SHP77 (cell line): Measurements from ENCODE around the gene ZSCAN21.
"Not testable (repeated sequence)": the region's sequence is repeated elsewhere in the genome, so short reads cannot be mapped to it uniquely, and the experiment has no call there.

Experiments
- DNase-seq, 2 experiments: peaks; one replicate each; lab custom pipeline; 2025; lab: John Stamatoyannopoulos, UW

ZSCAN21 gene

GRCh38 chr7:100049441-100050291, at the start of gene ZSCAN21:
ZSCAN21 (plus strand) TSS chr7:100049774; CDS start chr7:100057007, 7,233 bp downstream.
- peak; percentile 43 to 65 for DNase-seq

- DNase-seq = no peak
These were observed 49.3 kb upstream of the ZSCAN21 start for GRCh38 chr7:100000239-100000638.

GRCh38 chr7:100003711-100004661, 45.6 kb upstream of the ZSCAN21 start:
- DNase-seq = peak; percentile 92 to 95

- no peak for DNase-seq
These were observed 41.7 kb upstream of the ZSCAN21 start for GRCh38 chr7:100007887-100008286.

GRCh38 chr7:100008525-100008924, 41.0 kb upstream of the ZSCAN21 start:
- no peak for DNase-seq

GRCh38 chr7:100009952-100010351, 39.6 kb upstream of the ZSCAN21 start:
- DNase-seq = not testable (repeated sequence)

GRCh38 chr7:100010901-100011300, 38.7 kb upstream of the ZSCAN21 start:
- DNase-seq = no peak

GRCh38 chr7:100011516-100011915, 38.1 kb upstream of the ZSCAN21 start:
- no peak for DNase-seq

GRCh38 chr7:100012385-100013327, 36.9 kb upstream of the ZSCAN21 start:
- not testable (repeated sequence) for DNase-seq

- DNase-seq = no peak
These were observed 36.3 kb upstream of the ZSCAN21 start for GRCh38 chr7:100013328-100013676.

GRCh38 chr7:100015232-100016214, 34.1 kb upstream of the ZSCAN21 start, which contains the start of gene ZKSCAN1:
ZKSCAN1 (plus strand) TSS chr7:100015596; CDS start chr7:100023507, 7,911 bp downstream.
- peak; percentile 85 to 90 for DNase-seq

- DNase-seq = no peak
These were observed 33.2 kb upstream of the ZSCAN21 start for GRCh38 chr7:100016215-100016901.

GRCh38 chr7:100017300-100017699, 32.3 kb upstream of the ZSCAN21 start:
- DNase-seq = no peak

- no peak for DNase-seq
These were observed 31.7 kb upstream of the ZSCAN21 start for GRCh38 chr7:100017875-100018274.

- no peak for DNase-seq
These were observed 29.7 kb upstream of the ZSCAN21 start for GRCh38 chr7:100019908-100020307.

GRCh38 chr7:100021297-100021696, 28.3 kb upstream of the ZSCAN21 start:
- DNase-seq = no peak

GRCh38 chr7:100022621-100023020, 27.0 kb upstream of the ZSCAN21 start:
- no peak for DNase-seq

GRCh38 chr7:100023526-100023925, 26.0 kb upstream of the ZSCAN21 start:
- no peak for DNase-seq

- no peak for DNase-seq
These were observed 25.5 kb upstream of the ZSCAN21 start for GRCh38 chr7:100024020-100024619.
